ENCODE measurements around the gene TM9SF2. TPM values are rescaled to one million over a fixed set of nuclear protein-coding genes. Genes with fewer than 3 reads are reported as not detected.
A peak's percentile ranks its signal among the peaks of the same experiment; 100 is the strongest.
"Not testable (repeated sequence)": the region's sequence is repeated elsewhere in the genome, so short reads cannot be mapped to it uniquely, and the experiment has no call there.

TM9SF2 gene
- total and polyA plus RNA-seq, 2 experiments from 2014 or later: 60.5 to 130 TPM

DNA sequence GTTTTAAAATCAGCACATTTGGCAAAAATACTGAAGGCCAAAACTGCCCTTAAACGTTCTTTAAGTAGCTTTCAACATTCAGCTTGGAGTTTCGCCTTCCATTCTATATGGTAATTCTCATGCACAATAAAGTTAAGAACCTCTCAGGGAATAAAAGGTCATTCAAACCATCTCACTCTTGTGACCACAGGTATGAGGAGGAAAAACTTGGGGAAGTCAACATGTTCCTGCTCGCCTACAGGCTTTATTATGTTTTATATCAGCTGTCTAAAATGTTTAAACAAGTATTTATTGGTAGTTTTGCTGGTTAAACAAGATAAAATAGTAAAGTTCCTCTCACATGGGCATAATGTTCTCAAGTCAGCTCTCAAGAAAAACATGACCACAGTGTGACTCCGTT lies 19.9 kb upstream of the TM9SF2 start:
- H3K4me1 ChIP-seq (ENCODE audit: low read depth): no peaks in the 10 kb centered on the region
- H3K27ac ChIP-seq: no peak overlapping the region
- H3K9me3 ChIP-seq (ENCODE audit: low read depth): no peaks in the 10 kb centered on the region
- no peak overlapping the region for H3K4me3 ChIP-seq
- no peak for DNase-seq (ENCODE audit: low read depth in 1 of 2, low spot score in 1 of 2)
- no peaks in the 10 kb centered on the region for H3K36me3 ChIP-seq
- H3K27me3 ChIP-seq: no peaks in the 10 kb centered on the region
- TF ChIP-seq, protein P1, sequence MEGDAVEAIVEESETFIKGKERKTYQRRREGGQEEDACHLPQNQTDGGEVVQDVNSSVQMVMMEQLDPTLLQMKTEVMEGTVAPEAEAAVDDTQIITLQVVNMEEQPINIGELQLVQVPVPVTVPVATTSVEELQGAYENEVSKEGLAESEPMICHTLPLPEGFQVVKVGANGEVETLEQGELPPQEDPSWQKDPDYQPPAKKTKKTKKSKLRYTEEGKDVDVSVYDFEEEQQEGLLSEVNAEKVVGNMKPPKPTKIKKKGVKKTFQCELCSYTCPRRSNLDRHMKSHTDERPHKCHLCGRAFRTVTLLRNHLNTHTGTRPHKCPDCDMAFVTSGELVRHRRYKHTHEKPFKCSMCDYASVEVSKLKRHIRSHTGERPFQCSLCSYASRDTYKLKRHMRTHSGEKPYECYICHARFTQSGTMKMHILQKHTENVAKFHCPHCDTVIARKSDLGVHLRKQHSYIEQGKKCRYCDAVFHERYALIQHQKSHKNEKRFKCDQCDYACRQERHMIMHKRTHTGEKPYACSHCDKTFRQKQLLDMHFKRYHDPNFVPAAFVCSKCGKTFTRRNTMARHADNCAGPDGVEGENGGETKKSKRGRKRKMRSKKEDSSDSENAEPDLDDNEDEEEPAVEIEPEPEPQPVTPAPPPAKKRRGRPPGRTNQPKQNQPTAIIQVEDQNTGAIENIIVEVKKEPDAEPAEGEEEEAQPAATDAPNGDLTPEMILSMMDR (IDR thresholded peaks at IDR 0.05; ENCODE audit: low read depth, low read length): no peak

- Histone ChIP-seq H3K36me3 (no peaks in the 10 kb centered on the region), H3K4me1 (ENCODE audit: low read depth) (no peaks in the 10 kb centered on the region), H3K27ac (no peak overlapping the region), H3K4me3 (no peak overlapping the region), H3K27me3 (no peaks in the 10 kb centered on the region), H3K9me3 (ENCODE audit: low read depth) (no peaks in the 10 kb centered on the region)
- TF ChIP-seq, protein P1 (IDR thresholded peaks at IDR 0.05; ENCODE audit: low read depth, low read length): no peak
- DNase-seq (ENCODE audit: low read depth in 1 of 2, low spot score in 1 of 2): peak in 1 of 2 donors; percentile 95
Observed at GRCh38 chr13:99484473-99484872, 16.8 kb upstream of the TM9SF2 start.

DNA sequence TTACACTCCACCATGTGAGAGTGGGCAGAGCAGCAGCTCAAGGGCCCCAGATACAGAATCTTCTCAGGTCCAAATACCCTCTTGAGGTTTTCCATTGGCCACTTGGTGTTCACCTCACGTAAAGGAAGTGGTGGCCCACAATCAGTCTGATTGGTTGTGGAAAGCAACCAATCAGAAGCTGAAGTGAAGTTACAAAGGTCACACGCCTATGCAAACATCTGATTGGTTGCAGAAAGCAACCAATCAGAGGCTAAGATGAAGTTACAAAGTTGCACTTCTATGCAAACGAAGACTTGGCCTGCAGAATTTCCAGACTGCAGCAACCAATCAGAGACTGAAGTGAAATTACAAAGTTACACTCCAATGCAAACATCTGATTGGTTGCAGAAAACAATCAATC lies 14.3 kb upstream of the TM9SF2 start:
- TF ChIP-seq, protein P1 (IDR thresholded peaks at IDR 0.05; ENCODE audit: low read depth, low read length): no peak
- no peak overlapping the region for H3K27ac ChIP-seq

DNA sequence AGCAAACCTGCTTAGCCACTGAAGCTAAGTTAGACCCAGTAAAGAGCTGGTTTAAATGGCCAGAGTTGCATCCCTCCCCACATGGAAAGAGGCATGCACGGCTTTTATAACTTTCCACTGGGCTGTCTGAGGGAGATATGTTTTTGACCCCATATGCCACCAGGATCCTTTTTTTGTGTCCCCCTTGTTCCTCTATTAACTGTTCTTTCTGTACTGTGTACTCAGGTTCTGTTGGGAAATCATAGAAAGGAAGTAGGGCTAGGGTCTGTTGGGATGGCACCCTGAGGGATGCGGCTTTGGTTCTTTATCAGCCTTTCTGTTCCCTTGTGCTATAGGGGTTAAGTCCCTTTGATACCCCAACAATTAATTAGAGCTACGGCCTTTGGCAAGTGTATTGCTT lies 12.2 kb upstream of the TM9SF2 start:
- TF ChIP-seq, protein P1 (IDR thresholded peaks at IDR 0.05; ENCODE audit: low read depth, low read length): no peak
- no peak overlapping the region for H3K27ac ChIP-seq
- no peaks in the 10 kb centered on the region for H3K4me1 ChIP-seq (ENCODE audit: low read depth)
- no peak overlapping the region for H3K4me3 ChIP-seq
- H3K9me3 ChIP-seq (ENCODE audit: low read depth): no peaks in the 10 kb centered on the region
- H3K27me3 ChIP-seq: no peaks in the 10 kb centered on the region
- no peak for DNase-seq (ENCODE audit: low read depth in 1 of 2, low spot score in 1 of 2)
- no peaks in the 10 kb centered on the region for H3K36me3 ChIP-seq

More for the DNA sequence above, 14.3 kb upstream of the TM9SF2 start:
- DNase-seq (ENCODE audit: low read depth in 1 of 2, low spot score in 1 of 2): no peak
- Histone ChIP-seq H3K27me3 (no peaks in the 10 kb centered on the region), H3K4me1 (ENCODE audit: low read depth) (no peaks in the 10 kb centered on the region), H3K9me3 (ENCODE audit: low read depth) (no peaks in the 10 kb centered on the region), H3K36me3 (no peaks in the 10 kb centered on the region), H3K4me3 (no peak overlapping the region)

DNA sequence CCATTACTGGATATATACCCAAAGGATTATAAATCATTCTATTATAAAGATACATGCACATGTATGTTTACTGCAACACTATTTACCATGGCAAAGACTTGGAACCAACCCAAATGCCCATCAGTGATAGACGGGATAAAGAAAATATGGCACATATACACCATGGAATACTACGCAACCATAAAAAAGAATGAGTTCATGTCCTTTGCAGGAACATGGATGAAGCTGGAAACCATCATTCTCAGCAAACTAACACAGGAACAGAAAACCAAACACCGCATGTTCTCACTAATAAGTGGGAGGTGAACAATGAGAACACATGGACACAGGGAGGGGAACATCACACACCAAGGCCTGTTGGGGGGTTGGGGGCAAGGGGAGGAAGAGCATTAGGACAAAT lies 9.5 kb upstream of the TM9SF2 start:
- H3K4me3 ChIP-seq: not testable (repeated sequence)

DNA sequence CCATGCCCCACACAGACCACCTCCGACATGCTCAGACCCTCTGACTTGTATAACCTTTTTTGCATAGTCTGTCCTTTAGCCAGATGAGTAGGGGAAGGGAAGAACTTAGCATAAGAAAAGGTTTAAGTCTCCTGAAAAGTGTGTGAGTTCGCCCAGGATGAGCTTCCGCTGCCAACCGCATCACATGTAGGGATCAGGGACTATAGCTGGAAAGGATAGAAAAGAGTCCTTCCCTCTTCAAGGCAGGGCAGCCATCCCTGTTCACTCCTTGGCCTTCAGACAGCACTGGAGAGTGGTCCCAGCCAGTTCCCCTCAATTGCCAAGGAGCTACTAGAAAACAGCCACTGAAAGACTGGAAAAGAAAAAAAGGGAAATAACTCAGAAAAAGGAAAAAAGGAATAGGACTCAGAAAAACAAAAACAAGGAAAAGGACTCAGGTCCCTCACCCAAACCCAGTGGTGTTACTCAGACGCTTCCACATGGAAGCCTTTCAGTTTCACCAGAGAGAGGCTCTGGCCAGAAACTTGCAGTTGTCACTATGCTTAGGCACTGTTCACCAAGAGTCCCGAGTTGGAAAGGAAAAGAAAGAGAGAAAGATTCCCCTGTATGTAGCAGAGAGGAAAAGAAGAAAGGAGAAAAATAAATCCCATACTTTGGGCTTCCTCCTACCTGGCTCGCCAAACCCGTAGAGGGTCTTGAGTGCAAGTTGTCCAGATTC lies 5.6 kb upstream of the TM9SF2 start:
- Histone ChIP-seq H3K27me3 (no peaks in the 10 kb centered on the region), H3K36me3 (no peaks in the 10 kb centered on the region), H3K9me3 (ENCODE audit: low read depth) (no peaks in the 10 kb centered on the region), H3K4me1 (ENCODE audit: low read depth) (peaks cover 5% of the 10 kb centered on the region), H3K27ac (no peak overlapping the region), H3K4me3 (no peak overlapping the region)
- DNase-seq (ENCODE audit: low read depth in 1 of 2, low spot score in 1 of 2): no peak
- TF ChIP-seq, protein P1 (IDR thresholded peaks at IDR 0.05; ENCODE audit: low read depth, low read length): no peak

More for the DNA sequence above, 9.5 kb upstream of the TM9SF2 start:
- not testable (repeated sequence) for H3K27ac ChIP-seq; H3K27me3 ChIP-seq; H3K36me3 ChIP-seq; H3K4me1 ChIP-seq (ENCODE audit: low read depth); DNase-seq (ENCODE audit: low read depth in 1 of 2, low spot score in 1 of 2); H3K9me3 ChIP-seq (ENCODE audit: low read depth)
